GM18951 (cell line): ENCODE data around the gene ADO.
A peak's percentile ranks its signal among the peaks of the same experiment; 100 is the strongest.

Experiments used
- POLR2A ChIP-seq: IDR thresholded peaks from 4 replicates; pipeline ENCODE4 v1.6.1; 2011; ENCODE audit warnings: mild to moderate bottlenecking; ENCODE audit not compliant: insufficient read length, insufficient read depth; ENCODE audit errors: extremely low read depth
- in situ Hi-C: fragments of 300-500 bp; cut with MboI; formaldehyde crosslinking; loops from one replicate; pipeline ENCODE4 v1.12.0; 2022; ENCODE audit warnings: low sequenced_read_pairs, mixed read lengths, inconsistent platforms; ENCODE audit not compliant: unreplicated experiment

Gene ADO

DNA sequence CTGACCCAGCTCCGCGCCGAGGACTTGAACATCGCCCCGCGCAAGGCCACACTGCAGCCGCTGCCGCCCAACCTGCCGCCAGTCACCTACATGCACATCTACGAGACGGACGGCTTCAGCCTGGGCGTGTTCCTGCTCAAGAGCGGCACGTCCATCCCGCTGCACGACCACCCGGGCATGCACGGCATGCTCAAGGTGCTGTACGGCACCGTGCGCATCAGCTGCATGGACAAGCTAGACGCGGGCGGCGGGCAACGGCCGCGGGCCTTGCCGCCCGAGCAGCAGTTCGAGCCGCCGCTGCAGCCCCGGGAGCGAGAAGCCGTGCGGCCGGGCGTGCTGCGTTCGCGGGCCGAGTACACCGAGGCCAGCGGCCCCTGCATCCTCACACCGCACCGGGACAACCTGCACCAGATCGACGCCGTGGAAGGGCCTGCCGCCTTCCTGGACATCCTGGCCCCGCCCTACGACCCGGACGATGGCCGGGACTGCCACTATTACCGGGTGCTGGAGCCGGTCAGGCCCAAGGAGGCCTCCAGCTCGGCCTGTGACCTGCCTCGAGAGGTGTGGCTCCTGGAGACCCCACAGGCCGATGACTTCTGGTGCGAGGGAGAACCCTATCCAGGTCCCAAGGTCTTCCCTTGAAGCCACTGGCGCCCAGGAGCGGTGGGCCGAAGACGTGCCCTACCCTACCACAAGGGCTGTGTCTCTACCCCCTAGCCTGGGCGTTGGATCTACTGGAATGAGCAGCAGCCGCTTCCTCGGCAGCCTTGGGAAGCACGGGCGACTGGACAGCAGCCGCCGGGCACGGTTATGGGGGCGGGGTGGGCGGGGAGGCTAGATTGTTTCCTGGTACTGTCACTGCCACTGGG is 945 bp downstream of the ADO start:
- in situ Hi-C loops = no loop called here
- no peak for TF ChIP-seq POLR2A

GRCh38 chr10:62806251-62806650 is 1.7 kb downstream of the ADO start:
- TF ChIP-seq POLR2A = no peak
- in situ Hi-C loops = no loop called here

- no peak for TF ChIP-seq POLR2A
- in situ Hi-C loops = loop anchor here (10.0 kb wide), 1 partner anchor 196 kb away; no protein-coding TSS in a partner anchor
Observed at GRCh38 chr10:62810156-62810902, 5.8 kb downstream of the ADO start.

DNA sequence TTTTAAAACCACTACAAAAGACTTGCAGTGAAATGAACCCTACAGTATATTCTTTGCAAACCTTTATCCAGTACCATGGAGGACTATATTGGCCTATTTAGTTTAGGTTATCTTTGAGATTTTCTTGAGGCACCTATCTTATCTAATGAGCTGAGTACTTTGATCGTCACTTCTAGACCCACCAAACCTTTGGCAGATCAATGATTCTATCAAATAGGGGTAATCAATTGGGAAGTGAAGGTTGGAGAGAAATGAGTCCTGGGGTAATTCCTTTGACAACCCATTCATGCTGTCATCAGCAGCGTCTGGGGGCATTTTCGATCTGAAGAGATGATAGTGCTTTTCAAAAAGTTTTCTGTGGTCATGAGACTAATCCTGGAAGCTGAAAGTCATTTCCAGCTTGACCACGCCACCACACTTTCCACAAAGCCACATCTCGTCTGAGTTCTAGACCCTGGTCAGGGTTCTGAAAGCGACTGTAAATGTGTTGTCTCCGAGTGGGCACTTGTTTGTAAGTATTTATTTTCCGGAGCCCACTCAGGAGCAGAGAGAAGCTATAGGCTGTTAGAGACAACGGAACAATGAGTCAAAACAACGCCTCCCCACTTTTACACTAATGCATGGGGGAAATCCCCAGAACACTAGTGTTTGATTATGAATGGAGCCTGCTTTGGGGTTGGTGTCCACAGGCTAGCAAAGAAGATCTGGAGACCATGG is 6.8 kb downstream of the ADO start:
- no peak for TF ChIP-seq POLR2A
- in situ Hi-C loops = loop anchor here (10.0 kb wide), 1 partner anchor 197 kb away; no protein-coding TSS in a partner anchor

GRCh38 chr10:62812672-62813439 is 8.3 kb downstream of the ADO start:
- no peak for TF ChIP-seq POLR2A
- in situ Hi-C loops = loop anchor here (10.0 kb wide), 1 partner anchor 198 kb away; no protein-coding TSS in a partner anchor

DNA sequence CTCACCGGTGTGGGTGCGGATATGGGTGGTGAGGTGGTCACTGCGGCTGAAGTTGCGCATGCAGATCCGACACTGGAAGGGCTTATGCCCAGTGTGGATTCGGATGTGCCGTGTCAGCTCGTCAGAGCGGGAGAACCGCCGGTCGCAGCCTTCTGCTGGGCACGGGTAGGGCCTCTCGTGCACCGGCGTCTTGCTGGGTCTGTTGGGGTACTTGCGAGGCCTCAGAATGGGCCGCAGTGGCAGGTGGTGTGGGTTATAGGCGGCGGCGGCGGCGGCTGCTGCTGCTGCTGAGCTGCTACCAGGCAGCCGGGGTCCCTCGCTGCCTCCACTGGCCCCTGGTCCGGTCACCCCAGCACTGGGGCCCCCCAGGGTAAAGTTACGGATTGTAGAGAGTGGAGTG is 8.9 kb downstream of the ADO start:
- in situ Hi-C loops = loop anchor here (10.0 kb wide), 1 partner anchor 199 kb away; no protein-coding TSS in a partner anchor
- TF ChIP-seq POLR2A = no peak

DNA sequence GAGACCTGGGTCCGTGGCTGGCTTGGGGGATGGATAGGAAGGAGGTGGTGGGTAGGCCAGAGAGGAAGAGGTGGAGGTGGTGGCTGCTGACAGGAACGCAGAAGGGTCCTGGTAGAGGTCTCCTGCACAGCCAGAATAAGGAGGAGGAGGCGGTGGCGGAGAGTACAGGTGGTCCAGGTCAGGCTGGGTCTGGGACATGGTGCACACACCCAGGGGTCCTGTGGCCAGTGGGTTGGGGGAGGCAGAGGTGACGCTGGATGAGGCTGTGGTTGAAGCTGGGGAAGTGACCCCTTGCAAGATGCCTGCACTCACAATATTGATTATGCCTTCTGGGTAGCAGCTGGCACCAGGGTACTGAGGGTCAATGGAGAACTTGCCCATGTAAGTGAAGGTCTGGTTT is 9.5 kb downstream of the ADO start:
- in situ Hi-C loops = loop anchor here (10.0 kb wide), 1 partner anchor 199 kb away; no protein-coding TSS in a partner anchor
- no peak for TF ChIP-seq POLR2A

GRCh38 chr10:62814756-62815380 is 10.3 kb downstream of the ADO start:
- TF ChIP-seq POLR2A = no peak
- in situ Hi-C loops = loop anchor here (10.0 kb wide), 1 partner anchor 200 kb away; no protein-coding TSS in a partner anchor

DNA sequence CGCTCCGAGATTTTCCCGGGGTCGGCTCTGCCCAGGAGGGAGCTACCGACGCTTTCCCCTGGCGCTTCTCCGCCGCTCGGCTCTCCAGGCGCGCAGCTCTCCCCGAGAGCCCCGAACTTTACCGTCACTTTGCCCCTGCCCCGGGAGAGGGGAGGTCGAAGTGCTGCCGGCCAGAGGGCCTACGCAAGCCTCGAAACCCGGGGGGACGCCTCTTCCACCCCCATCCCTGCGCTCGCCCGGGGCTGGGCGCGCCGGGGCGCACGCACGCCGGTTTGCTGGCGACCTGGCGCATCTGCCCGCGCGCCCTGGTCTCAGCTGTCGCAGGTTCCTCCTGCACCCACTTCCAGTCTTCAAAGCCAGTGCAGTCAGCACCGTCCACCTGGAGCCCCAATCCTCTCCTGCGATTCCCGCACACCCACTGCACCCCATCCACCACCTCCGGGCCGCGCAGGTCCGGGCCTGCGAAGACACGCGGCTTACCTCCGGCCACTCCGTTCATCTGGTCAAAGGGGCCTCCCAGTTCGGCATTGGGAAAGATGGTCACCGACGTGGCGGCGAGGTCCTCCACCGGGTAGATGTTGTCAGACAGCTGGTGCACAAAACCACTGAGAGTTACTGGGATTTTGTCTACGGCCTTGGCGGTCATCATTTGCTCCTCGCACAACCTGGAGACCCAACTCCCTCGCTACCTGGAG is 11.0 kb downstream of the ADO start:
- in situ Hi-C loops = loop anchor here (10.0 kb wide), 1 partner anchor 201 kb away; no protein-coding TSS in a partner anchor

GRCh38 chr10:62816076-62816330 is 11.5 kb downstream of the ADO start:
- in situ Hi-C loops = loop anchor here (10.0 kb wide), 1 partner anchor 201 kb away; no protein-coding TSS in a partner anchor

More for the DNA sequence above, 11.0 kb downstream of the ADO start:
- TF ChIP-seq POLR2A = no peak

GRCh38 chr10:62816331-62817120 is 12.0 kb downstream of the ADO start, which contains the start of gene EGR2:
EGR2 (minus strand) TSS chr10:62816366; CDS start chr10:62816029, 337 bp downstream.
- in situ Hi-C loops = loop anchor here (10.0 kb wide), 1 partner anchor 202 kb away; no protein-coding TSS in a partner anchor

More at GRCh38 chr10:62816076-62816330, 11.5 kb downstream of the ADO start:
- TF ChIP-seq POLR2A = no peak

More at GRCh38 chr10:62816331-62817120, 12.0 kb downstream of the ADO start, which contains the start of gene EGR2:
- peak; percentile 46 for TF ChIP-seq POLR2A
